MM.1S (cell line): ENCODE data around the gene SPP1.

Source experiments
- DNase-seq: peaks from one replicate; pipeline ENCODE4 v3.0.0-alpha.2; 2015
- H2AFZ ChIP-seq: fragments of 300-600 bp; sonication (generic); 2 replicates; pipeline ENCODE4 v1.6.0; 2016; ENCODE audit warnings: antibody characterized with exemption, low read length
- H3F3A ChIP-seq: fragments of 300-600 bp; sonication (generic); 2 replicates; pipeline ENCODE4 v1.6.1; 2016; ENCODE audit warnings: mild to moderate bottlenecking, antibody characterized with exemption, low read length, moderate library complexity, mixed read lengths; ENCODE audit not compliant: insufficient read depth
- H3K27ac ChIP-seq: fragments of 300-600 bp; sonication (generic); 2 replicates; pipeline ENCODE4 v1.5.1; 2016; ENCODE audit warnings: mild to moderate bottlenecking, low read length
- H3K27me3 ChIP-seq: fragments of 300-600 bp; sonication (generic); replicated peaks from 2 replicates; pipeline ENCODE4 v1.6.0; 2016; ENCODE audit warnings: low read length; ENCODE audit not compliant: insufficient read depth
- H3K36me3 ChIP-seq: fragments of 300-600 bp; sonication (generic); replicated peaks from 2 replicates; pipeline ENCODE4 v1.6.1; 2016; ENCODE audit warnings: mild to moderate bottlenecking, low read length, mixed read lengths; ENCODE audit not compliant: insufficient read depth
- H3K4me1 ChIP-seq: fragments of 300-600 bp; sonication (generic); 2 replicates; pipeline ENCODE4 v1.6.1; 2016; ENCODE audit warnings: low read length, mixed read lengths
- H3K4me2 ChIP-seq: fragments of 300-600 bp; sonication (generic); 2 replicates; pipeline ENCODE4 v1.6.0; 2016; ENCODE audit warnings: low read depth, low read length
- H3K4me3 ChIP-seq: fragments of 300-600 bp; sonication (generic); 2 replicates; pipeline ENCODE4 v1.5.1; 2016; ENCODE audit warnings: low read length, mixed read lengths
- H3K79me2 ChIP-seq: fragments of 300-600 bp; sonication (generic); 2 replicates; pipeline ENCODE4 v1.6.1; 2016; ENCODE audit warnings: mixed run types, low read length, mixed read lengths
- H3K9ac ChIP-seq: fragments of 300-600 bp; sonication (generic); 2 replicates; pipeline ENCODE4 v1.6.1; 2016; ENCODE audit warnings: low read length, mixed read lengths
- H3K9me2 ChIP-seq: fragments of 300-600 bp; sonication (generic); replicated peaks from 2 replicates; pipeline ENCODE4 v1.6.1; 2016; ENCODE audit warnings: mild to moderate bottlenecking, low read length, mixed read lengths; ENCODE audit not compliant: insufficient read depth
- H3K9me3 ChIP-seq: fragments of 300-600 bp; sonication (generic); replicated peaks from 2 replicates; pipeline ENCODE4 v1.6.1; 2016; ENCODE audit warnings: mild to moderate bottlenecking, low read length, mixed read lengths; ENCODE audit not compliant: insufficient read depth
- H4K20me1 ChIP-seq: fragments of 300-600 bp; sonication (generic); 2 replicates; pipeline ENCODE4 v1.6.1; 2016; ENCODE audit warnings: mild to moderate bottlenecking, low read length, moderate library complexity, mixed read lengths; ENCODE audit not compliant: insufficient read depth
- EZH2 ChIP-seq: fragments of 300-600 bp; sonication (generic); optimal IDR thresholded peaks from 2 replicates; pipeline ENCODE3; 2017; ENCODE audit warnings: low read depth, mild to moderate bottlenecking, antibody characterized with exemption, low read length, mixed read lengths
- EZH2phosphoT487 ChIP-seq: fragments of 300-600 bp; sonication (generic); IDR thresholded peaks from 2 replicates; pipeline ENCODE4 v1.6.1; 2018; ENCODE audit warnings: antibody characterized with exemption, low read length
- TF ChIP-seq, protein P1 (sequence below): fragments of 300-600 bp; sonication (generic); IDR thresholded peaks from 2 replicates; pipeline ENCODE4 v1.5.1; 2016; ENCODE audit warnings: antibody characterized with exemption, low read length, mixed read lengths

SPP1 gene

GRCh38 chr4:87975466-87975865 lies at the start of gene SPP1:
Gene SPP1, plus strand, starts transcription at chr4:87975714. Its CDS starts 1,182 bp downstream, at chr4:87976896.
- no peaks in the 10 kb centered on the region for H4K20me1 ChIP-seq
- H3F3A ChIP-seq = peaks cover 4% of the 10 kb centered on the region; the same call in 1 of the 2 replicates
- H3K9ac ChIP-seq = no peak within 1 kb of the TSS
- no peak within 1 kb of the TSS for H3K27ac ChIP-seq
- no peak within 1 kb of the TSS; the same call in 1 of the 2 replicates for H3K4me3 ChIP-seq
- TF ChIP-seq, protein P1, sequence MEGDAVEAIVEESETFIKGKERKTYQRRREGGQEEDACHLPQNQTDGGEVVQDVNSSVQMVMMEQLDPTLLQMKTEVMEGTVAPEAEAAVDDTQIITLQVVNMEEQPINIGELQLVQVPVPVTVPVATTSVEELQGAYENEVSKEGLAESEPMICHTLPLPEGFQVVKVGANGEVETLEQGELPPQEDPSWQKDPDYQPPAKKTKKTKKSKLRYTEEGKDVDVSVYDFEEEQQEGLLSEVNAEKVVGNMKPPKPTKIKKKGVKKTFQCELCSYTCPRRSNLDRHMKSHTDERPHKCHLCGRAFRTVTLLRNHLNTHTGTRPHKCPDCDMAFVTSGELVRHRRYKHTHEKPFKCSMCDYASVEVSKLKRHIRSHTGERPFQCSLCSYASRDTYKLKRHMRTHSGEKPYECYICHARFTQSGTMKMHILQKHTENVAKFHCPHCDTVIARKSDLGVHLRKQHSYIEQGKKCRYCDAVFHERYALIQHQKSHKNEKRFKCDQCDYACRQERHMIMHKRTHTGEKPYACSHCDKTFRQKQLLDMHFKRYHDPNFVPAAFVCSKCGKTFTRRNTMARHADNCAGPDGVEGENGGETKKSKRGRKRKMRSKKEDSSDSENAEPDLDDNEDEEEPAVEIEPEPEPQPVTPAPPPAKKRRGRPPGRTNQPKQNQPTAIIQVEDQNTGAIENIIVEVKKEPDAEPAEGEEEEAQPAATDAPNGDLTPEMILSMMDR = peak; percentile 14; the same call in 1 of the 2 replicates
- no peak for TF ChIP-seq EZH2
- H3K27me3 ChIP-seq = no peaks in the 10 kb centered on the region
- peak within 1 kb of the TSS; percentile 48; the same call in 1 of the 2 replicates for H3K4me2 ChIP-seq
- H3K4me1 ChIP-seq = peaks cover 7% of the 10 kb centered on the region; the same call in 1 of the 2 replicates
- H3K9me3 ChIP-seq = no peaks in the 10 kb centered on the region
- 0 out of 2 replicates have a peak within 1 kb of the TSS, but pooled peaks have one; percentile 43 for H2AFZ ChIP-seq
- H3K9me2 ChIP-seq = no peaks in the 10 kb centered on the region
- H3K79me2 ChIP-seq = no peaks in the 10 kb centered on the region
- no peaks in the 10 kb centered on the region for H3K36me3 ChIP-seq
- DNase-seq = peak; percentile 60

DNA sequence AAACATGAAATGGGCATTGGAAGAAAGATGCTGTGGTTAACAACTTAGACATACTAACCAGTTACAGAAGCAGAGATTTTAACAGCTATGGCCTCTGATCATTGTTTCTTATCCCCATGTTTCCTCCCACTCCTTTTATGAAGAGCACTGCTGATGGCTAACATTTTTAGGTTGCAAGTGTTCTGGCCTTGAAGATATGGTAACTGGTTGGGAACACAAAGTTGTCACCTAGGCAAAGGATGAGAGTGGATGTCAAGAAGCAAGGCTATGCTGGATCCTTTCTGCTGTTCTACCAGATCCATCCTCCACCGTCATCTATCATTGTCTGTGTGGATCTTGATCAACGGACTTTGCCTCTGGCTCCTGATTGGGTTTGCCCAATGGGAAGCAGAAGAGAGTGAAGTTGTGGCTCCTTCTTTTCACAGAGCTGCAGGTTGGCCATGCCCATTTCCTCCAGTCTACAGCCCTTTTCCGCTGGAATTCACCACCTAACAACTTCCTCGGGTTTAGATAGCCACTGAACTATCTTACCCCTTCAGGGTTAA lies 48.9 kb upstream of the SPP1 start:
- H3K27me3 ChIP-seq = no peaks in the 10 kb centered on the region
- no peak overlapping the region for H3K9ac ChIP-seq
- H4K20me1 ChIP-seq = no peaks in the 10 kb centered on the region
- H3K27ac ChIP-seq = no peak overlapping the region
- TF ChIP-seq, protein P1 = no peak
- no peak for TF ChIP-seq EZH2phosphoT487
- no peak for TF ChIP-seq EZH2
- H3F3A ChIP-seq = no peaks in the 10 kb centered on the region
- no peak overlapping the region for H3K4me2 ChIP-seq
- DNase-seq = no peak
- no peaks in the 10 kb centered on the region for H3K9me3 ChIP-seq
- no peaks in the 10 kb centered on the region for H3K9me2 ChIP-seq
- H3K4me1 ChIP-seq = no peaks in the 10 kb centered on the region
- H2AFZ ChIP-seq = no peak overlapping the region
- H3K36me3 ChIP-seq = no peaks in the 10 kb centered on the region
- no peaks in the 10 kb centered on the region for H3K79me2 ChIP-seq
- no peak overlapping the region for H3K4me3 ChIP-seq

DNA sequence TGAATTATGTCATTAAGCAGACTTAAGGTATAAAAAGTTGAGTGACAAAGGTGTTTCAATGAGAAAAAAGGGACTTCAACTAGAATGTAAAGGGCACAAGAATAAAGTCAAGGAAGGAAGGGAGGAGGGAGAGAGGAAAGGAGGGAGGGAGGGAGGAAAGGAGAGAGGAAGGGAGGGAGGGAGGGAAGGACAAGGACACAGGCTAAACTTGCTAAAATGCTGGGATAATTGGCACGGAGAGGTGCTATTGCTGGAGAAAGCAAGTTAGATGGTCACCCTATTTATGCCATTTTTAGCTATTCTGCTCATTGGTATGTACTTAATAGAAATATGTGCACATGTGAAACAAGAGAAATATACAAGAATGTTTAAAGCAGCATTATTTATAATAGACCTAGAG lies 44.9 kb upstream of the SPP1 start:
- H4K20me1 ChIP-seq = no peaks in the 10 kb centered on the region
- H3K9ac ChIP-seq = no peak overlapping the region
- H3K27me3 ChIP-seq = no peaks in the 10 kb centered on the region
- H2AFZ ChIP-seq = no peak overlapping the region
- no peaks in the 10 kb centered on the region for H3K9me3 ChIP-seq
- H3K79me2 ChIP-seq = no peaks in the 10 kb centered on the region
- H3K27ac ChIP-seq = no peak overlapping the region
- no peak overlapping the region for H3K4me2 ChIP-seq
- DNase-seq = no peak
- H3F3A ChIP-seq = no peaks in the 10 kb centered on the region
- no peaks in the 10 kb centered on the region for H3K36me3 ChIP-seq
- H3K4me1 ChIP-seq = no peaks in the 10 kb centered on the region
- H3K4me3 ChIP-seq = no peak overlapping the region
- no peaks in the 10 kb centered on the region for H3K9me2 ChIP-seq
- TF ChIP-seq, protein P1 = no peak
- TF ChIP-seq EZH2 (no peak), EZH2phosphoT487 (no peak)
